Activated CD8-positive, alpha-beta memory T cell treated with anti-CD3 and anti-CD28 coated beads for 1 hour (primary cell): ENCODE measurements around the gene CBFA2T2.
"Not testable (repeated sequence)": the region's sequence is repeated elsewhere in the genome, so short reads cannot be mapped to it uniquely, and the experiment has no call there.

Experiments
- DNase-seq, 2 donors: peaks; one replicate each; pipeline ENCODE4 v3.0.0-alpha.2; 2020; ENCODE audit warnings: low read depth in 1 of 2; ENCODE audit errors: extremely low read depth in 1 of 2

The CBFA2T2 gene

GRCh38 chr20:33541074-33541473 is 51.2 kb downstream of the CBFA2T2 start:
- no peak for DNase-seq

- DNase-seq: no peak
These were observed 51.9 kb downstream of the CBFA2T2 start for GRCh38 chr20:33541797-33542196.

- DNase-seq: no peak
These were observed 55.9 kb downstream of the CBFA2T2 start for GRCh38 chr20:33545763-33546162.

- no peak for DNase-seq
These were observed 59.5 kb downstream of the CBFA2T2 start for GRCh38 chr20:33549229-33549999.

- no peak for DNase-seq
These were observed 61.9 kb downstream of the CBFA2T2 start for GRCh38 chr20:33551778-33552177.

- DNase-seq: no peak
These were observed 62.6 kb downstream of the CBFA2T2 start for GRCh38 chr20:33552519-33552918.

- no peak for DNase-seq
These were observed 63.6 kb downstream of the CBFA2T2 start for GRCh38 chr20:33553516-33553915.

GRCh38 chr20:33554914-33555420 is 65.1 kb downstream of the CBFA2T2 start:
- DNase-seq: no peak

- no peak for DNase-seq
These were observed 65.9 kb downstream of the CBFA2T2 start for GRCh38 chr20:33555755-33556154.

GRCh38 chr20:33556246-33556645 is 66.3 kb downstream of the CBFA2T2 start:
- no peak for DNase-seq

GRCh38 chr20:33558348-33559144 is 68.7 kb downstream of the CBFA2T2 start:
- DNase-seq: no peak

GRCh38 chr20:33559212-33559611 is 69.3 kb downstream of the CBFA2T2 start:
- DNase-seq: no peak

GRCh38 chr20:33560026-33560425 is 70.1 kb downstream of the CBFA2T2 start:
- DNase-seq: no peak

- not testable (repeated sequence) for DNase-seq
These were observed 71.2 kb downstream of the CBFA2T2 start for GRCh38 chr20:33561053-33561452.

- no peak for DNase-seq
These were observed 72.1 kb downstream of the CBFA2T2 start for GRCh38 chr20:33561692-33562601.

GRCh38 chr20:33563788-33564187 is 73.9 kb downstream of the CBFA2T2 start:
- no peak for DNase-seq

GRCh38 chr20:33566781-33567603 is 77.1 kb downstream of the CBFA2T2 start:
- DNase-seq: no peak

GRCh38 chr20:33567949-33568348 is 78.1 kb downstream of the CBFA2T2 start:
- no peak for DNase-seq

- no peak for DNase-seq
These were observed 78.5 kb downstream of the CBFA2T2 start for GRCh38 chr20:33568378-33568777.
